WTC11 (cell line): ENCODE measurements around the gene PCDHA9.

Source experiments
- MYBL2 ChIP-seq: sonication (generic); formaldehyde crosslinking; IDR thresholded peaks from 2 replicates; pipeline ENCODE4 v1.8.1; 2023; ENCODE audit warnings: mild to moderate bottlenecking, moderate library complexity, missing genetic modification reagents
- ZNF121 ChIP-seq: sonication (generic); formaldehyde crosslinking; IDR thresholded peaks from 2 replicates; pipeline ENCODE4 v1.8.0; 2023; ENCODE audit warnings: missing genetic modification reagents
- TF ChIP-seq, protein P1 (sequence below): fragments of 200-600 bp; IDR thresholded peaks from 2 replicates; pipeline ENCODE4 v1.8.0; 2022; ENCODE audit warnings: antibody characterized with exemption

DNA sequence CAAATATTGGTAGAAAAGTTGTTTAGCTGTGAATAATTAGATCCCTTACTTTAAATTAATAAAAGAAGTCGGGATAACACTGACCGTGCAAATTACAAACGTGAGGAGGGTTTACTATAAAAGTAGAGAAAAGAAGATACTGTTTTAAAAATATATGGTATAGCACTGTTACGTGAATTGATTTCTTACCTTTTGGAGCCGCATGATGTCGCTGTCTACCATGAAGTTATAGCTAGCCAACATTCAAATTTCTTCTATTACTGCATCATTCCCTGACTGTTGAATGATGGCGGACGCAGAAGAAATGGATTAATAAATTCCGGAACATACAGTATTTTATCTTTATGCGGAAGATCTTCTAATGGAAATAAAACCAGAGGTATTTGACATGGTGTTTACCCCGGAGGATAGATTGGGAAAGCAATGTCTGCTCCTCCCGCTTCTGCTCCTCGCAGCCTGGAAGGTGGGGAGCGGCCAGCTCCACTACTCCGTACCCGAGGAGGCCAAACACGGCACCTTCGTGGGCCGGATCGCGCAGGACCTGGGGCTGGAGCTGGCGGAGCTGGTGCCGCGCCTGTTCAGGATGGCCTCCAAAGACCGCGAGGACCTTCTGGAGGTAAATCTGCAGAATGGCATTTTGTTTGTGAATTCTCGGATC, 20.3 kb upstream of the PCDHA9 start, which contains the start of gene PCDHA6:
- no peak for TF ChIP-seq MYBL2 (CRISPR knock-in tag)
- no peak for TF ChIP-seq ZNF121 (CRISPR knock-in tag)
- TF ChIP-seq, protein P1, sequence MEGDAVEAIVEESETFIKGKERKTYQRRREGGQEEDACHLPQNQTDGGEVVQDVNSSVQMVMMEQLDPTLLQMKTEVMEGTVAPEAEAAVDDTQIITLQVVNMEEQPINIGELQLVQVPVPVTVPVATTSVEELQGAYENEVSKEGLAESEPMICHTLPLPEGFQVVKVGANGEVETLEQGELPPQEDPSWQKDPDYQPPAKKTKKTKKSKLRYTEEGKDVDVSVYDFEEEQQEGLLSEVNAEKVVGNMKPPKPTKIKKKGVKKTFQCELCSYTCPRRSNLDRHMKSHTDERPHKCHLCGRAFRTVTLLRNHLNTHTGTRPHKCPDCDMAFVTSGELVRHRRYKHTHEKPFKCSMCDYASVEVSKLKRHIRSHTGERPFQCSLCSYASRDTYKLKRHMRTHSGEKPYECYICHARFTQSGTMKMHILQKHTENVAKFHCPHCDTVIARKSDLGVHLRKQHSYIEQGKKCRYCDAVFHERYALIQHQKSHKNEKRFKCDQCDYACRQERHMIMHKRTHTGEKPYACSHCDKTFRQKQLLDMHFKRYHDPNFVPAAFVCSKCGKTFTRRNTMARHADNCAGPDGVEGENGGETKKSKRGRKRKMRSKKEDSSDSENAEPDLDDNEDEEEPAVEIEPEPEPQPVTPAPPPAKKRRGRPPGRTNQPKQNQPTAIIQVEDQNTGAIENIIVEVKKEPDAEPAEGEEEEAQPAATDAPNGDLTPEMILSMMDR: no peak
